HG03139 (cell line): ENCODE measurements around the gene IL15RA.
"Not testable (repeated sequence)": the region's sequence is repeated elsewhere in the genome, so short reads cannot be mapped to it uniquely, and the experiment has no call there.

Experiments used
- ATAC-seq: cut with Tn5 transposase; IDR thresholded peaks from one replicate; pipeline ENCODE4 v1.9.1; 2021; ENCODE audit not compliant: unreplicated experiment

IL15RA gene

GRCh38 chr10:6006546-6006945, 29.2 kb upstream of the IL15RA start:
- ATAC-seq = no peak

- no peak for ATAC-seq
Measured at GRCh38 chr10:6005856-6006395, 28.6 kb upstream of the IL15RA start.

GRCh38 chr10:6005161-6005804, 27.9 kb upstream of the IL15RA start:
- not testable (repeated sequence) for ATAC-seq

- no peak for ATAC-seq
Measured at GRCh38 chr10:6002809-6003510, 25.6 kb upstream of the IL15RA start.

GRCh38 chr10:5999440-6000165, 22.3 kb upstream of the IL15RA start:
- no peak for ATAC-seq

GRCh38 chr10:5996696-5997095, 19.4 kb upstream of the IL15RA start:
- no peak for ATAC-seq

GRCh38 chr10:5992398-5992797, 15.1 kb upstream of the IL15RA start:
- no peak for ATAC-seq

GRCh38 chr10:5991708-5992107, 14.4 kb upstream of the IL15RA start:
- ATAC-seq = no peak

GRCh38 chr10:5989756-5990155, 12.4 kb upstream of the IL15RA start:
- no peak for ATAC-seq

GRCh38 chr10:5988336-5988920, 11.1 kb upstream of the IL15RA start:
- no peak for ATAC-seq

- ATAC-seq = no peak
Measured at GRCh38 chr10:5987747-5988146, 10.4 kb upstream of the IL15RA start.

GRCh38 chr10:5985029-5985428, 7.7 kb upstream of the IL15RA start:
- no peak for ATAC-seq

GRCh38 chr10:5983774-5984173, 6.4 kb upstream of the IL15RA start:
- ATAC-seq = no peak

- no peak for ATAC-seq
Measured at GRCh38 chr10:5981529-5981928, 4.2 kb upstream of the IL15RA start.

GRCh38 chr10:5978230-5978489, 817 bp upstream of the IL15RA start:
- ATAC-seq = no peak

GRCh38 chr10:5976512-5977470, 552 bp downstream of the IL15RA start:
- peak; percentile 6 for ATAC-seq

- ATAC-seq = peak; percentile 47
Measured at GRCh38 chr10:5975641-5976473, 1.5 kb downstream of the IL15RA start.

GRCh38 chr10:5973069-5973468, 4.3 kb downstream of the IL15RA start:
- no peak for ATAC-seq

GRCh38 chr10:5971886-5972285, 5.5 kb downstream of the IL15RA start:
- no peak for ATAC-seq
